ENCODE results near the gene TAS2R40. TPM values are rescaled to one million over a fixed set of nuclear protein-coding genes. Genes with fewer than 3 reads are reported as not detected.

The TAS2R40 gene
- total RNA-seq, 1 experiment from 2014 or later: not detected

- no peaks in the 10 kb centered on the region for H3K27me3 ChIP-seq (ENCODE audit: control insufficient read depth, insufficient read depth, low read length)
- ATAC-seq (no peak), DNase-seq (ENCODE audit: low read depth, low spot score) (no peak)
- ChIA-PET POLR2A (no interaction called here), CTCF (no interaction called here)
- no peaks in the 10 kb centered on the region for H3K36me3 ChIP-seq (ENCODE audit: control insufficient read depth, insufficient read depth, low read length)
- intact Hi-C loops (cut with micrococcal nuclease; ENCODE audit: unreplicated experiment) (no loop called here), in situ Hi-C loops (cut with HindIII; ENCODE audit: low pct_unique_long_range_greater_than_20kb, low sequenced_read_pairs) (no loop called here)
- TF ChIP-seq TCF7L2 (IDR thresholded peaks at IDR 0.05; ENCODE audit: low read depth, low read length): no peak
- no peak for TF ChIP-seq POLR2AphosphoS5 (IDR thresholded peaks at IDR 0.05; ENCODE audit: low read depth, low read length)
- no peak for TF ChIP-seq REST (IDR thresholded peaks at IDR 0.05; ENCODE audit: insufficient read depth in 1 of 2, low read depth in 2 of 2, low read length in 1 of 2)
- no peak for TF ChIP-seq SIN3A (IDR thresholded peaks at IDR 0.05; ENCODE audit: borderline replicate concordance, insufficient read depth, low read depth, low read length)
- no peak for TF ChIP-seq CTCF (IDR thresholded peaks at IDR 0.05)
- H3K27ac ChIP-seq (ENCODE audit: low read length): no peak overlapping the region
- no peak overlapping the region for H3K4me3 ChIP-seq (ENCODE audit: low read depth in 2 of 2, low read length in 2 of 2)
- H3K9me3 ChIP-seq (ENCODE audit: control insufficient read depth, insufficient read depth, low read depth, low read length): no peaks in the 10 kb centered on the region
- H3K4me1 ChIP-seq (ENCODE audit: control insufficient read depth, insufficient read depth, low read length): no peaks in the 10 kb centered on the region
- no TSS peak for BruUV-seq (replicated peaks)
These were observed 29.0 kb downstream of the TAS2R40 start for GRCh38 chr7:143250822-143251221.

GRCh38 chr7:143252006-143252405 lies 30.2 kb downstream of the TAS2R40 start:
- ATAC-seq (no peak), DNase-seq (ENCODE audit: low read depth, low spot score) (no peak)
- Histone ChIP-seq H3K27me3 (ENCODE audit: control insufficient read depth, insufficient read depth, low read length) (no peaks in the 10 kb centered on the region), H3K4me1 (ENCODE audit: control insufficient read depth, insufficient read depth, low read length) (no peaks in the 10 kb centered on the region), H3K27ac (ENCODE audit: low read length) (no peak overlapping the region), H3K4me3 (ENCODE audit: low read depth in 2 of 2, low read length in 2 of 2) (no peak overlapping the region), H3K9me3 (ENCODE audit: control insufficient read depth, insufficient read depth, low read depth, low read length) (no peaks in the 10 kb centered on the region), H3K36me3 (ENCODE audit: control insufficient read depth, insufficient read depth, low read length) (no peaks in the 10 kb centered on the region)
- intact Hi-C loops (cut with micrococcal nuclease; ENCODE audit: unreplicated experiment): no loop called here
- TF ChIP-seq SIN3A (IDR thresholded peaks at IDR 0.05; ENCODE audit: borderline replicate concordance, insufficient read depth, low read depth, low read length) (no peak), REST (IDR thresholded peaks at IDR 0.05; ENCODE audit: insufficient read depth in 1 of 2, low read depth in 2 of 2, low read length in 1 of 2) (no peak), POLR2AphosphoS5 (IDR thresholded peaks at IDR 0.05; ENCODE audit: low read depth, low read length) (no peak), CTCF (IDR thresholded peaks at IDR 0.05) (no peak), TCF7L2 (IDR thresholded peaks at IDR 0.05; ENCODE audit: low read depth, low read length) (no peak)
- no TSS peak for BruUV-seq (replicated peaks)
- in situ Hi-C loops (cut with HindIII; ENCODE audit: low pct_unique_long_range_greater_than_20kb, low sequenced_read_pairs): no loop called here
- ChIA-PET POLR2A (no interaction called here), CTCF (no interaction called here)
